A673 (cell line): ENCODE results near the gene SH3PXD2B. TPM values are rescaled to one million over a fixed set of nuclear protein-coding genes. Genes with fewer than 3 reads are reported as not detected.

Source experiments
- BruUV-seq: library from RNA; stranded (reverse); fragments of 400-500 nt; replicated peaks from 2 replicates; lab custom pipeline; 2021; lab: Mats Ljungman, UMichigan
- CTCF ChIA-PET: fragments of 300-600 bp; sonication (Branson Sonifier 250); formaldehyde crosslinking; loops from one replicate; lab custom pipeline; 2022; ENCODE audit warnings: antibody characterized with exemption; lab: Charles Lee
- POLR2A ChIA-PET: fragments of 300-600 bp; sonication (Branson Sonifier 250); formaldehyde crosslinking; loops from one replicate; lab custom pipeline; 2022; ENCODE audit warnings: antibody characterized with exemption; ENCODE audit not compliant: low non-redundant PET; lab: Charles Lee
- DNase-seq: peaks from one replicate; pipeline ENCODE4 v3.0.0-alpha.2; 2015; ENCODE audit warnings: low spot score
- H3K27ac ChIP-seq: fragments of 200-600 bp; sonication (generic); 2 replicates; pipeline ENCODE4 v1.5.1; 2016; ENCODE audit warnings: mixed run types, low read depth, mild to moderate bottlenecking, mixed read lengths, antibody characterized with exemption, low read length; ENCODE audit not compliant: poor library complexity, severe bottlenecking
- H3K27me3 ChIP-seq: fragments of 200-600 bp; sonication (generic); replicated peaks from 2 replicates; pipeline ENCODE4 v1.6.1; 2017; ENCODE audit warnings: mixed run types, low read depth, mild to moderate bottlenecking, mixed read lengths, antibody characterized with exemption, low read length; ENCODE audit not compliant: insufficient read depth, poor library complexity
- H3K36me3 ChIP-seq: fragments of 200-600 bp; sonication (generic); 2 replicates; pipeline ENCODE4 v1.6.1; 2016; ENCODE audit warnings: mixed run types, mild to moderate bottlenecking, mixed read lengths, antibody characterized with exemption, low read length; ENCODE audit not compliant: insufficient read depth, poor library complexity, severe bottlenecking
- H3K4me1 ChIP-seq: fragments of 200-600 bp; sonication (generic); 2 replicates; pipeline ENCODE4 v1.6.1; 2017; ENCODE audit warnings: mixed run types, mild to moderate bottlenecking, mixed read lengths, antibody characterized with exemption, low read length; ENCODE audit not compliant: insufficient read depth, poor library complexity, severe bottlenecking
- H3K4me3 ChIP-seq: fragments of 200-600 bp; sonication (generic); 2 replicates; pipeline ENCODE4 v1.5.1; 2016; ENCODE audit warnings: low read depth, mixed run types, mild to moderate bottlenecking, mixed read lengths, low read length; ENCODE audit not compliant: poor library complexity, severe bottlenecking
- H3K9me3 ChIP-seq: fragments of 200-600 bp; sonication (generic); 2 replicates; pipeline ENCODE4 v1.6.1; 2016; ENCODE audit warnings: mixed run types, low read depth, mild to moderate bottlenecking, mixed read lengths, antibody characterized with exemption, low read length; ENCODE audit not compliant: poor library complexity, severe bottlenecking
- CTCF ChIP-seq: fragments of 300-800, 200-600 bp; sonication (generic); conservative IDR thresholded peaks from 2 replicates; pipeline ENCODE4 v1.5.1; 2017; ENCODE audit warnings: low read depth, mild to moderate bottlenecking, antibody characterized with exemption, low read length, moderate library complexity, mixed read lengths
- EZH2 ChIP-seq: fragments of 200-600 bp; sonication (generic); IDR thresholded peaks from 2 replicates; pipeline ENCODE4 v1.6.1; 2017; ENCODE audit warnings: borderline replicate concordance, low read depth, mild to moderate bottlenecking, mixed read lengths, antibody characterized with exemption, low read length; ENCODE audit not compliant: poor library complexity, severe bottlenecking
- intact Hi-C: fragments of 100-400 bp; cut with micrococcal nuclease; formaldehyde crosslinking; loops from one replicate; pipeline ENCODE4 v1.10.0; 2022; ENCODE audit not compliant: unreplicated experiment
- total RNA-seq: library from RNA; stranded (reverse); gene quantifications from 2 replicates; pipeline ENCODE4 v1.2.3, GENCODE V29; 2021

Gene SH3PXD2B
- total RNA-seq, 1 experiment from 2014 or later: 28.1 TPM

- intact Hi-C loops: loop anchor here (5.0 kb wide), 1 partner anchor 95 kb away; the partner anchor contains the start of gene STK10
- H3K4me1 ChIP-seq: peaks cover 22% of the 10 kb centered on the region
- H3K4me3 ChIP-seq: peak overlapping the region; percentile 94
- no TSS peak for BruUV-seq
- POLR2A ChIA-PET: interaction anchor here (0.6 kb wide), 1 partner anchor 276 kb away, joined by 6 read pairs; the partner anchor contains the start of gene FBXW11
- no peaks in the 10 kb centered on the region for H3K36me3 ChIP-seq
- no peaks in the 10 kb centered on the region for H3K27me3 ChIP-seq
- H3K9me3 ChIP-seq: no peaks in the 10 kb centered on the region
- peak overlapping the region; percentile 77 for H3K27ac ChIP-seq
- TF ChIP-seq EZH2 (no peak), CTCF (no peak)
- CTCF ChIA-PET: interaction anchor here (1.1 kb wide), 1 partner anchor 94 kb away, joined by 3 read pairs; the partner anchor contains the start of gene STK10
- no peak for DNase-seq
Observed at GRCh38 chr5:172282272-172283019, 171.9 kb downstream of the SH3PXD2B start.

GRCh38 chr5:172281346-172281745 is 173.0 kb downstream of the SH3PXD2B start:
- no TSS peak for BruUV-seq
- POLR2A ChIA-PET: no interaction called here
- TF ChIP-seq CTCF (no peak), EZH2 (no peak)
- no peaks in the 10 kb centered on the region for H3K36me3 ChIP-seq
- peaks cover 22% of the 10 kb centered on the region for H3K4me1 ChIP-seq
- H3K27me3 ChIP-seq: no peaks in the 10 kb centered on the region
- intact Hi-C loops: loop anchor here (5.0 kb wide), 1 partner anchor 94 kb away; the partner anchor contains the start of gene STK10
- H3K27ac ChIP-seq: no peak overlapping the region
- CTCF ChIA-PET: interaction anchor here (0.5 kb wide), 1 partner anchor 11 kb away, joined by 5 read pairs; no protein-coding TSS in a partner anchor
- H3K9me3 ChIP-seq: no peaks in the 10 kb centered on the region
- no peak for DNase-seq
- H3K4me3 ChIP-seq: peak overlapping the region; percentile 94

- TF ChIP-seq EZH2: no peak
- TF ChIP-seq CTCF: no peak
- Histone ChIP-seq H3K27ac (no peak overlapping the region), H3K9me3 (no peaks in the 10 kb centered on the region), H3K4me3 (peak overlapping the region; percentile 94), H3K4me1 (peaks cover 22% of the 10 kb centered on the region), H3K36me3 (no peaks in the 10 kb centered on the region), H3K27me3 (no peaks in the 10 kb centered on the region)
- no TSS peak for BruUV-seq
- ChIA-PET POLR2A (no interaction called here), CTCF (interaction anchor here (0.5 kb wide), 1 partner anchor 11 kb away, joined by 5 read pairs; no protein-coding TSS in a partner anchor)
- peak; percentile 56 for DNase-seq
- intact Hi-C loops: loop anchor here (5.0 kb wide), 1 partner anchor 94 kb away; the partner anchor contains the start of gene STK10
Observed at GRCh38 chr5:172280929-172281328, 173.4 kb downstream of the SH3PXD2B start.
